Activated T-helper 1 cell treated with anti-CD3 and anti-CD28 coated beads, Interleukin-12 subunit alpha, Interleukin-12 subunit beta, Interleukin-2, Interleukin-4 antibody, amounts not matched to agents 30 ng/mL and 10 ng/mL and 1 ng/mL, durations not matched to agents 14 hours and 24 hours and 36 hours (primary cell): ENCODE results near the gene ITGB3. TPM values are rescaled to one million over a fixed set of nuclear protein-coding genes. Genes with fewer than 3 reads are reported as not detected.

Experiments
- DNase-seq: peaks from one replicate; pipeline ENCODE4 v3.0.0; 2021; ENCODE audit warnings: low spot score
- H3K27ac Mint-ChIP-seq: one replicate; pipeline ENCODE4 v1.8.0; 2021; ENCODE audit warnings: mild to moderate bottlenecking, mixed read lengths
- H3K27me3 Mint-ChIP-seq: one replicate; pipeline ENCODE4 v1.8.0; 2022; ENCODE audit warnings: mild to moderate bottlenecking, moderate library complexity, mixed read lengths; ENCODE audit not compliant: insufficient read depth
- H3K36me3 Mint-ChIP-seq: one replicate; pipeline ENCODE4 v1.8.0; 2021; ENCODE audit warnings: low read depth, mixed read lengths
- H3K4me1 Mint-ChIP-seq: one replicate; pipeline ENCODE4 v1.8.0; 2021; ENCODE audit warnings: low read depth, mixed read lengths
- H3K4me3 Mint-ChIP-seq: one replicate; pipeline ENCODE4 v1.8.0; 2021; ENCODE audit warnings: mild to moderate bottlenecking, moderate library complexity, mixed read lengths
- H3K9me3 Mint-ChIP-seq: one replicate; pipeline ENCODE4 v1.8.0; 2021; ENCODE audit warnings: mixed read lengths
- intact Hi-C: fragments of 100-400 bp; cut with micrococcal nuclease; formaldehyde crosslinking; loops from one replicate; pipeline ENCODE4 v1.15.1; 2024
- total RNA-seq: library from RNA; stranded (reverse); gene quantifications from 2 replicates; pipeline ENCODE4 v1.2.3, GENCODE V29; 2022

Gene ITGB3
- total RNA-seq, 1 donor from 2014 or later: not detected

DNA sequence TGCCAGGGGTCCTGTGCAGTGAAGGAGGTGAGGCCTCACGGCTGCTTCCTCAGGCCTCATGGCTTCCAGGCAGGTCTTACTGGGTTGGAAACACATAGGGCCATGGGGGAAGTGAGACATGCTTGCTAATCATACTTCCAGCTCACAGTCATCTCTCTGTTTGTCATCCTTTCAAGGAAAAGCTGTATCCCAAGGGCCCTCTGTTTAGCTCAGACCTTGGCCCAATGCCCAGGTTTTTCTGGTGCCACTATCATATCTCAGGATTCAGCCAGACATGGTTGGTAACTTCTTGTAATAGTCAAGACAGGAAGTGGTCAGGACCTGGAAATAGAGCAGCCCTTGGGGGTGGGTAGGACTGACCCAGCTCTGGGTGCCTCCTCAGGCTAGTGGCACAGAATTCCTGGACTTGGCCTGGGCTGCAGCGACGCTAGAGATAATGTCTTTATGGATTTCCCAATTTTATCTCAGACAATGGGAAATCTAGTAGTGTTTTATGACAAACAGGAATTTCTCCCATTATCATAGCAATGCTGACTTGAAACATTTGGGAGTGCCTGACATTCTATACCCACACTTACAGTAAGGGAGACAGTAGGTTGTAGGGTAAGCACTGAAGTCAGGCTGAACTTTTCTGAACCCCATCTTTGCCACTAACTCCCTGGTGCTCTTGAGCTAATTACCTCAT lies 13.5 kb upstream of the ITGB3 start:
- Mint-ChIP-seq H3K36me3 (no peaks in the 10 kb centered on the region), H3K27ac (no peak overlapping the region)

GRCh38 chr17:47240806-47241205 lies 12.8 kb upstream of the ITGB3 start:
- Mint-ChIP-seq H3K27ac (no peak overlapping the region), H3K36me3 (no peaks in the 10 kb centered on the region), H3K4me3 (no peak overlapping the region), H3K4me1 (peaks cover 17% of the 10 kb centered on the region), H3K9me3 (no peaks in the 10 kb centered on the region), H3K27me3 (peaks cover 13% of the 10 kb centered on the region)
- no peak for DNase-seq
- intact Hi-C loops: no loop called here

More for the DNA sequence above, 13.5 kb upstream of the ITGB3 start:
- intact Hi-C loops: no loop called here
- Mint-ChIP-seq H3K4me3 (no peak overlapping the region), H3K9me3 (no peaks in the 10 kb centered on the region), H3K4me1 (peaks cover 17% of the 10 kb centered on the region), H3K27me3 (peaks cover 12% of the 10 kb centered on the region)
- no peak for DNase-seq

- DNase-seq: no peak
- no peak overlapping the region for H3K27ac Mint-ChIP-seq
- intact Hi-C loops: no loop called here
- H3K36me3 Mint-ChIP-seq: no peaks in the 10 kb centered on the region
- H3K9me3 Mint-ChIP-seq: no peaks in the 10 kb centered on the region
- peaks cover 17% of the 10 kb centered on the region for H3K4me1 Mint-ChIP-seq
- no peak overlapping the region for H3K4me3 Mint-ChIP-seq
- H3K27me3 Mint-ChIP-seq: peaks cover 17% of the 10 kb centered on the region
These were observed 11.0 kb upstream of the ITGB3 start for GRCh38 chr17:47242648-47243047.

GRCh38 chr17:47243737-47244598 lies 9.7 kb upstream of the ITGB3 start:
- no peaks in the 10 kb centered on the region for H3K36me3 Mint-ChIP-seq

GRCh38 chr17:47244697-47245096 lies 8.9 kb upstream of the ITGB3 start:
- Mint-ChIP-seq H3K27me3 (peaks cover 19% of the 10 kb centered on the region), H3K36me3 (no peaks in the 10 kb centered on the region)

More at GRCh38 chr17:47243737-47244598, 9.7 kb upstream of the ITGB3 start:
- Mint-ChIP-seq H3K4me3 (no peak overlapping the region), H3K27me3 (peaks cover 18% of the 10 kb centered on the region), H3K27ac (no peak overlapping the region), H3K9me3 (no peaks in the 10 kb centered on the region), H3K4me1 (peaks cover 17% of the 10 kb centered on the region)
- DNase-seq: no peak
- intact Hi-C loops: no loop called here

DNA sequence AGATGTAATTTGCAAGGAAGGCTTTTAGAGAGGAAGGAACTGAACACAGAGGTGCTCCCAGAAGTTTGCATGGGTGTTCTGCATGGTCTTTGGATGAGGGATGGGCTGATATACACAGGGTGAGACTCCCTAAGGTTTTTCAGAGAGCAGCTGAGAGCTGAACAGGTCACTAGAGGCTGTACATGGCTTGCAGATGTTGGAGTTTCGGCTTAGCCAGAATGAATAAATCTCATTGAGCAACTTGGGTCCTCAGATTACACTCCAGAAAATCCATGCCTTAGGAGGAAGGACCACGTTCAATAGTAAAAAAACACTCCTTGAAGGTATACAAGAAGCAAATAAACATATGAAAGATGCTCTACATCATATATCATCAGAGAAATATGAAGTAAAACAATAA lies 7.5 kb upstream of the ITGB3 start:
- no peaks in the 10 kb centered on the region for H3K36me3 Mint-ChIP-seq
- intact Hi-C loops: no loop called here

More at GRCh38 chr17:47244697-47245096, 8.9 kb upstream of the ITGB3 start:
- DNase-seq: no peak
- H3K4me3 Mint-ChIP-seq: no peak overlapping the region
- no peak overlapping the region for H3K27ac Mint-ChIP-seq
- H3K9me3 Mint-ChIP-seq: no peaks in the 10 kb centered on the region
- intact Hi-C loops: no loop called here
- peaks cover 11% of the 10 kb centered on the region for H3K4me1 Mint-ChIP-seq

GRCh38 chr17:47250855-47251254 lies 2.8 kb upstream of the ITGB3 start:
- H3K27ac Mint-ChIP-seq: no peak overlapping the region
- H3K27me3 Mint-ChIP-seq: peaks cover 42% of the 10 kb centered on the region
- no peak for DNase-seq
- H3K4me3 Mint-ChIP-seq: no peak overlapping the region
- no peaks in the 10 kb centered on the region for H3K9me3 Mint-ChIP-seq
- intact Hi-C loops: no loop called here
- H3K36me3 Mint-ChIP-seq: no peaks in the 10 kb centered on the region
- H3K4me1 Mint-ChIP-seq: peaks cover 5% of the 10 kb centered on the region

More for the DNA sequence above, 7.5 kb upstream of the ITGB3 start:
- peaks cover 20% of the 10 kb centered on the region for H3K27me3 Mint-ChIP-seq
- H3K4me1 Mint-ChIP-seq: no peaks in the 10 kb centered on the region
- H3K27ac Mint-ChIP-seq: no peak overlapping the region
- DNase-seq: no peak
- no peaks in the 10 kb centered on the region for H3K9me3 Mint-ChIP-seq
- no peak overlapping the region for H3K4me3 Mint-ChIP-seq

- Mint-ChIP-seq H3K4me1 (peaks cover 8% of the 10 kb centered on the region), H3K36me3 (no peaks in the 10 kb centered on the region), H3K4me3 (no peak overlapping the region), H3K27ac (no peak overlapping the region), H3K9me3 (no peaks in the 10 kb centered on the region), H3K27me3 (peaks cover 48% of the 10 kb centered on the region)
- DNase-seq: no peak
- intact Hi-C loops: no loop called here
These were observed 2.1 kb upstream of the ITGB3 start for GRCh38 chr17:47251421-47251940.

DNA sequence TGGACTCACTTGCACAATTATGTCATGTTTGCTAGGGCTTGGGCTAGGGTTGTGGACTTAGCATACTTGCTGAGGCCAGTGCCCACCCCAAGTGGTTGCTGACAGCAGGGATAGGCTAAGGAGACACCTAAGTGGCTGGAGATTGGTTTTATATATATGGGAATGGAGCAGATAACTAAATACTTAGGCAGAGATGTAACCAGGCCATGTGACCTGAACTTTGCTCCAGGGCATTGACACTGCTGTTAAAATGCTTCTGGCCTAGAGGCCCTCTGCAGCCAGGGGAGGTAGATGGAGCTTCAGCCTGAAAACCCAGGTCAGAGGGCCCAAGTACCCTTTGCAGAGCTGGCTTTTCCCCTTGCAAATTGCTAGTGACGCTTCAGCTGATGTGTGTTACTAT lies 1.4 kb upstream of the ITGB3 start:
- Mint-ChIP-seq H3K4me1 (peaks cover 15% of the 10 kb centered on the region), H3K9me3 (no peaks in the 10 kb centered on the region), H3K36me3 (no peaks in the 10 kb centered on the region), H3K27me3 (peaks cover 51% of the 10 kb centered on the region), H3K4me3 (peak overlapping the region; percentile 48), H3K27ac (no peak overlapping the region)
- no peak for DNase-seq
- intact Hi-C loops: no loop called here

GRCh38 chr17:47252766-47253512 lies 688 bp upstream of the ITGB3 start:
- DNase-seq: no peak
- no peak overlapping the region for H3K27ac Mint-ChIP-seq
- no peaks in the 10 kb centered on the region for H3K36me3 Mint-ChIP-seq
- H3K4me3 Mint-ChIP-seq: peak overlapping the region; percentile 75
- H3K9me3 Mint-ChIP-seq: no peaks in the 10 kb centered on the region
- H3K4me1 Mint-ChIP-seq: peaks cover 23% of the 10 kb centered on the region
- intact Hi-C loops: no loop called here
- peaks cover 57% of the 10 kb centered on the region for H3K27me3 Mint-ChIP-seq

GRCh38 chr17:47254403-47254943 lies 846 bp downstream of the ITGB3 start:
- Mint-ChIP-seq H3K36me3 (no peaks in the 10 kb centered on the region), H3K27ac (peak overlapping the region; percentile 29), H3K9me3 (no peaks in the 10 kb centered on the region), H3K4me1 (peaks cover 32% of the 10 kb centered on the region), H3K27me3 (peaks cover 68% of the 10 kb centered on the region), H3K4me3 (peak overlapping the region; percentile 87)
- no peak for DNase-seq
- intact Hi-C loops: no loop called here

DNA sequence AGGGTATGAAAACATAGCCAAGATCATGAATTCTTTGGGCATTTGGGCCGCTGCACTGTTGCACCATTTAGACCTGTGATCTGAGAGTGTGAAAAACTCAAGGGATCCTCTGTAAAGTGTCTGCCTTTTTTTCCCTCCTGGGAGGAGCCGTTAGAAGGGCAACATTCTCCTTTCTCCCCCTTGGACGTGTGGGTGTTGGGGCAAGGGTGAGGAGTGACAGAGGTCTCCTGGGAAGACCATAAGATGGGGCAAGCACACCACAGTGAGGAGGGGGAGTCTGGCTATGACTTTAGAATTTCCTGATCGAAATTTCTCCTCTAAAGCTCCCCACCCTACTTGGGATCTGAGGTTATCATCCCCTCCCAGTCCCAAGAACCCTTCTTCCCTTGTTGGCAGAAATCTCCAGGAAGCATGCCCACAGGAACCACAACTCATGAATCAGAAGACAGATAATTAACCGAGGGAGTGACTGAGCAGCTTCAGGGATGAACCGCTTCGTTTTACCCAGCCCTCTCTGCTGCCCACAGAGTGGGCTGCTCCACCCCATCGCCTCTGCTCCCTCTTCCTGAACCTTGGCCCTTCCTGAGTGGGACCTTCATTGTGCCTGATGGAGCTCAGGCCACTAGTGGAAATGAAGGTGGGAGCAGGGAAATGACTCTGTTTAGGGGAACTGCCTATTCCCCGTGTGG lies 4.2 kb downstream of the ITGB3 start:
- Mint-ChIP-seq H3K4me3 (no peak overlapping the region), H3K27me3 (peaks cover 60% of the 10 kb centered on the region), H3K9me3 (no peaks in the 10 kb centered on the region), H3K27ac (no peak overlapping the region), H3K36me3 (no peaks in the 10 kb centered on the region), H3K4me1 (peaks cover 32% of the 10 kb centered on the region)
- intact Hi-C loops: no loop called here
- DNase-seq: no peak
